GM19025 (cell line): ENCODE measurements around the gene KLHL10.

Experiments used
- ATAC-seq: cut with Tn5 transposase; IDR thresholded peaks from one replicate; pipeline ENCODE4 v1.9.1; 2021; ENCODE audit warnings: mild to moderate bottlenecking, low read depth, moderate library complexity; ENCODE audit not compliant: unreplicated experiment

Gene KLHL10

DNA sequence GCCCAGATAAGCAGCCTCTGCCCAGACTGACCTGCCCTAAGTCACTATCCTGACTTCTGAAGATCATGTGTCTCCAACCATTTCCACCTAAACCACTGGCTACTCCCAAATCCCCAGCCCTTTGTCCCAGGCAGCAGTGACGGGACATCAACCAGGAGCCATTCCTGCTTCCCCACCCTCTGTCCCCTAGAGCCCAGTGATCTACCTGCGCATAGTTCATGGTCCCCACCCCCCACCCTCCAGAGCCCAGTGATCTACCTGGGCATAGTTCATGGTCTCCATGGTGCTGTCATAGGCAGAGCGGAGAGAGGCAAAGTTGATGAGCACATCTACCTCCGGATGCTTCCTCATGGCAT, 54.4 kb downstream of the KLHL10 start:
- no peak for ATAC-seq

DNA sequence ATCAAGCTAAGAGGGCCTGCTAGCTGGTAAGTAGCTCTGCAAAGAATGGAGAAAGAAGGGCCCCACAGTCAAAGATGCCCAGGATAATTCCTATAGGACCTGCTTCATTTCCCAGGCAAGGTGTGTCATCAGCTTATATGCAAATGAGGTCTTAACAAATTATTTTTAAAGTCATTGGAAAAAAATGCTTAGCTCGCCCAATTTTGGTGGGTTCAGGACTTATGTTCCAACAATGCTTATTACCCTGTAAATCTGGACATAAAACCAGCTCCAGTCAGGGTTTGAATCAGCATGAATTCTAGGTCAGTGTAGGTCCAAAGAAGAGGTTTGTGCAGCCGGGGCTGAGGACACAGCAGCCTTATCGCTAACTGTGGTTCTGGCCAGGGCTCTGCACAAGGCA, 55.8 kb downstream of the KLHL10 start:
- ATAC-seq = no peak

DNA sequence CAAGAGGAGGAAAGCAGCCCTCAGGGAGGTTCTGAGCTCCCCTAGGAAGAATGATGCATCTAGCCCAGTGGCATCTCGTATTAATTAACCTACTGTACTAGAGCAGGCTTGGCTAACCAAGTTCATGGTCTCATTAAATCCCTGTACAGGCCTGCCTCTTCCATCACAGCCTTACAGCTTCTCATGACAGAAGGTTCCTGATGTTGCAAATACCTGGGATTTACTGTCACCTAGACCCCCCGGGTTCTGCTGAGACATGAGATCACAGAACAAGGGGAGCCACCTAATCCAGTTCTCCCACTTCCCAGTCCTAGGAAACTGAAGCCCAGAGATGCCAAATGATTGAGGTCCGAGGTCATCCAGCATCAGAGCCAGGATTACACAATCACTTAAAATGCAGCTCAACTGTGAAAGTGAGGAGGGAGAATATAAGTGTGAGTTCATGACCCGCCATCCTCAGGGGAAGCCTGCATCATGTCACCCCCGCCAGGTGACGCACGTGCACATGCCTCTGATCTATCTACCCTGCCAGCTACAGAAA, 57.2 kb downstream of the KLHL10 start:
- no peak for ATAC-seq

DNA sequence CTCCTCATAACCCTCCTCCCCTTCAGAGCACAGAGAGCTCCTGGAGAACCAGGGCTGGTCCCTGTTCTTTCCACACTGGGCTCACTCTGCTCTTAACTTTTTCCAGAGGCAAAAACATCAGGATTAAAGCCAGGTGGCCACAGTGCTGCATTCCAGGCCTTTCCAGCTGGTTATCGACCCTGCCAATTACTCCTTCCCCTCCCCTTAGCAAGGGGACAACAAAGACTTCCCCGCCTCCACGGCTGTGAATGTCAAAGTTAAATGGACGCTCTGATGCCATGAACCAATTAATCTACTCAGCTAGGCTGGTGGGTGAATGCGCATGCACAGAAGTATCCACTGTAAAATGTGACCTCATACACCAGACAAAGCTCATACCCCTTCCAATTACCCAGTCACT, 58.0 kb downstream of the KLHL10 start:
- ATAC-seq = no peak

DNA sequence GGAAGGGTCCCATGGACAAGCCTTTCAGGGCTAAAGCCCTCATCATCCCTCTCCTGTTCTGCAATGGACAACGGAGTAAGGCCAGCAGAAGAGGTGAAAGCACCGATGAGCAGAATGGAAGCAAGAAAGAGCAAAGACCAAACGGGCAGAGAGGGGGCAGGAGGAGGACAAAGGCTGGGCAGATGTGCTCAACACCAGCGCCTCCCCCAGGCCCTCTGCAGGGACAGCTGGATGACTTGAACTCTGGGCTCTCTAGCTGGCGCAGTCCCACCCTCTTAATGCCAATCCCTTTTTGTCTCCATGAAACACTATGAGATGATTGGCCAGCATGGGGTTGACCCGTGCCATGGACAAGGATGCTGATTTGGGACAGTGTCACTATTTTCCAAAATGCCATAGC, 59.1 kb downstream of the KLHL10 start:
- ATAC-seq = no peak
